Liver (tissue), 9 donors: Measurements from ENCODE around the gene SLC12A7. TPM values are rescaled to one million over a fixed set of nuclear protein-coding genes. Genes with fewer than 3 reads are reported as not detected.

Experiments
- DNase-seq: peaks from one replicate; pipeline ENCODE4 v3.0.0-alpha.2; 2017; ENCODE audit warnings: low spot score
- H3K27ac ChIP-seq, 2 donors: one replicate each; pipeline ENCODE4 v1.7.0; 2013; ENCODE audit warnings: inconsistent platforms in 2 of 2, low read length in 2 of 2, control low read depth in 1 of 2, low read depth in 1 of 2, mild to moderate bottlenecking in 1 of 2
- H3K27me3 ChIP-seq, 4 donors: one replicate each; pipeline versions ENCODE4 v1.6.1 to v1.7.0; 2013; ENCODE audit warnings: low read length in 3 of 4, inconsistent platforms in 1 of 4, mild to moderate bottlenecking in 1 of 4, moderate library complexity in 1 of 4; ENCODE audit not compliant: control insufficient read depth in 4 of 4, insufficient read depth in 4 of 4
- H3K36me3 ChIP-seq, 4 donors: one replicate each; pipeline versions ENCODE4 v1.6.1 to v1.7.0; 2013; ENCODE audit warnings: low read length in 3 of 4, mild to moderate bottlenecking in 3 of 4, low read depth in 1 of 4, moderate library complexity in 1 of 4; ENCODE audit not compliant: control insufficient read depth in 4 of 4, insufficient read depth in 3 of 4
- H3K4me1 ChIP-seq, 4 donors: one replicate each; pipeline versions ENCODE4 v1.6.1 to v1.7.0; 2013; ENCODE audit warnings: low read length in 3 of 4, mild to moderate bottlenecking in 3 of 4, moderate library complexity in 1 of 4; ENCODE audit not compliant: control insufficient read depth in 4 of 4, insufficient read depth in 4 of 4
- H3K4me3 ChIP-seq, 3 donors: one replicate each; pipeline versions ENCODE4 v1.6.1 to v1.7.0; 2013; ENCODE audit warnings: low read length in 3 of 3, control low read depth in 1 of 3, low read depth in 1 of 3, mild to moderate bottlenecking in 1 of 3
- H3K9ac ChIP-seq, 2 donors: one replicate each; pipeline ENCODE4 v1.7.0; 2013; ENCODE audit warnings: low read length in 2 of 2, mild to moderate bottlenecking in 2 of 2, moderate library complexity in 2 of 2, control low read depth in 1 of 2, low read depth in 1 of 2
- H3K9me3 ChIP-seq, 4 donors: one replicate each; pipeline versions ENCODE4 v1.6.1 to v1.7.0; 2013; ENCODE audit warnings: low read length in 3 of 4; ENCODE audit not compliant: control insufficient read depth in 4 of 4
- CTCF ChIP-seq: fragments of 150-350 bp; IDR thresholded peaks from 2 replicates; pipeline ENCODE4 v1.5.1; 2017; ENCODE audit warnings: improper control_type of control experiment, low read depth, low read length; ENCODE audit not compliant: missing input control
- EGR1 ChIP-seq, 2 donors: IDR thresholded peaks; 2 replicates each; pipeline ENCODE4 v1.6.1; 2016 to 2018; ENCODE audit warnings: antibody characterized with exemption in 2 of 2, low read depth in 2 of 2
- FOXA1 ChIP-seq: IDR thresholded peaks from 2 replicates; pipeline ENCODE4 v1.6.1; 2016; ENCODE audit warnings: antibody characterized with exemption
- FOXA2 ChIP-seq: IDR thresholded peaks from 2 replicates; pipeline ENCODE4 v1.6.1; 2016; ENCODE audit warnings: antibody characterized with exemption
- GABPA ChIP-seq, 2 donors: IDR thresholded peaks in 1 of 2; conservative IDR thresholded peaks in 1 of 2; 2 replicates each; pipeline ENCODE4 v1.6.1; 2016; ENCODE audit warnings: antibody characterized with exemption in 2 of 2, mild to moderate bottlenecking in 1 of 2, moderate library complexity in 1 of 2
- HNF4A ChIP-seq, 2 donors: conservative IDR thresholded peaks; 2 replicates each; pipeline ENCODE4 v1.6.1; 2016; ENCODE audit warnings: antibody characterized with exemption in 2 of 2, mild to moderate bottlenecking in 2 of 2
- HNF4G ChIP-seq: IDR thresholded peaks from 2 replicates; pipeline ENCODE4 v1.6.1; 2016; ENCODE audit warnings: antibody characterized with exemption
- JUND ChIP-seq, 2 donors: IDR thresholded peaks; 2 replicates each; pipeline ENCODE4 v1.6.1; 2016; ENCODE audit warnings: antibody characterized with exemption in 2 of 2
- NR2F2 ChIP-seq: IDR thresholded peaks from 2 replicates; pipeline ENCODE4 v1.6.1; 2016; ENCODE audit warnings: antibody characterized with exemption
- RAD21 ChIP-seq, 2 donors: IDR thresholded peaks; 2 replicates each; pipeline ENCODE4 v1.6.1; 2016; ENCODE audit warnings: antibody characterized with exemption in 2 of 2, mild to moderate bottlenecking in 2 of 2
- REST ChIP-seq: IDR thresholded peaks from 2 replicates; pipeline ENCODE4 v1.6.1; 2016; ENCODE audit warnings: antibody characterized with exemption, mild to moderate bottlenecking
- RXRA ChIP-seq, 2 donors: IDR thresholded peaks; 2 replicates each; pipeline ENCODE4 v1.6.1; 2017 to 2018; ENCODE audit warnings: antibody characterized with exemption in 2 of 2, mild to moderate bottlenecking in 1 of 2
- SP1 ChIP-seq: IDR thresholded peaks from 2 replicates; pipeline ENCODE4 v1.6.1; 2018; ENCODE audit warnings: antibody characterized with exemption, mild to moderate bottlenecking
- TAF1 ChIP-seq: conservative IDR thresholded peaks from 2 replicates; pipeline ENCODE4 v1.6.1; 2016; ENCODE audit warnings: antibody characterized with exemption, mild to moderate bottlenecking
- YY1 ChIP-seq: IDR thresholded peaks from 2 replicates; pipeline ENCODE4 v1.6.1; 2016; ENCODE audit warnings: antibody characterized with exemption, mild to moderate bottlenecking
- ZBTB33 ChIP-seq: IDR thresholded peaks from 2 replicates; pipeline ENCODE4 v1.6.1; 2016; ENCODE audit warnings: antibody characterized with exemption
- WGBS: extraction: QIAGEN DNeasy Blood & Tissue Kit; methylation state at CpG from one replicate; pipeline ENCODE4 v1.1.7; 2013; 5-methylcytosine and 5-hydroxymethylcytosine counted together
- polyA plus RNA-seq, 2 donors: library from polyadenylated mRNA; stranded (reverse) in 1 of 2; unstranded in 1 of 2; fragments of 200-250 nt in 1 of 2; fragments of >200 nt in 1 of 2; fragmentation: Nextera tagmentation in 1 of 2; extraction: Ambion mirVana in 1 of 2; gene quantifications; one replicate each; pipeline versions ENCODE4 v1.2.1 to v1.2.3, GENCODE V29; 2013 to 2015
- total RNA-seq, 2 donors: library from RNA; depleted of rRNA; stranded (reverse); fragments of >200 nt; gene quantifications; one replicate each; pipeline ENCODE4 v1.2.3, GENCODE V29; 2014
- TF ChIP-seq, protein P1 (sequence below): IDR thresholded peaks from 2 replicates; pipeline ENCODE4 v1.6.1; 2016; ENCODE audit warnings: antibody characterized with exemption
- TF ChIP-seq, protein P2 (sequence below): IDR thresholded peaks from 2 replicates; pipeline ENCODE4 v1.6.1; 2016; ENCODE audit warnings: antibody characterized with exemption
- donor health status: healthy.
- donor health status: healthy.
- donor health status: healthy.
- donor health status: healthy.
- donor health status: healthy.

SLC12A7 gene
- total and polyA plus RNA-seq, 4 donors = 12.3 to 64.2 (median 28.9) TPM

DNA sequence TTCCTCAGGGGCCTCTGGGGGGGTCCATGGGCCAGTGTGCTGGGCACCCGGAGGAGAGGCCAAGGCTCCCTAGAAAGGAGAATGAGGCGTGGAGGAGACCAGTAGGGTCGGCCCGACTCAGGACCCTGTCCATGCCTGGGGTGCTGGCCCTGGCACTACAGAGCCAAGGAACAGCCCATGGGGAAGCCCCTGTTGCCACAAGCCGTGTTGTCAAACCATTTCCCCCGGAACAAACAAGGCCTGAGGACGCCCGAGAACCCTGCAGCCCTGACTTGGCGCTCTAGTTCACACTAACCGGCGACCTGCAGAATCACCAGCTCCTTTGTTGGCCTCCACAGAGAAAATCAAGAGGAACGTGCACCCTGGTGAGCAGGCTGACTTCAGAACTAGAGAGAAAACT is 41.6 kb upstream of the SLC12A7 start:
- TF ChIP-seq YY1 (no peak), GABPA (IDR thresholded peaks at IDR 0.05 in 1 of 2, conservative IDR thresholded peaks at IDR 0.05 in 1 of 2) (no peak), EGR1 (IDR thresholded peaks at IDR 0.05; ENCODE audit: low read depth in 2 of 2) (no peak), RAD21 (IDR thresholded peaks at IDR 0.05) (no peak), FOXA1 (no peak), FOXA2 (no peak), RXRA (IDR thresholded peaks at IDR 0.05) (no peak), ZBTB33 (no peak), REST (no peak), CTCF (no peak), NR2F2 (no peak), HNF4G (no peak), SP1 (no peak), HNF4A (conservative IDR thresholded peaks at IDR 0.05) (no peak), JUND (IDR thresholded peaks at IDR 0.05) (no peak), TAF1 (no peak)
- TF ChIP-seq, protein P1, sequence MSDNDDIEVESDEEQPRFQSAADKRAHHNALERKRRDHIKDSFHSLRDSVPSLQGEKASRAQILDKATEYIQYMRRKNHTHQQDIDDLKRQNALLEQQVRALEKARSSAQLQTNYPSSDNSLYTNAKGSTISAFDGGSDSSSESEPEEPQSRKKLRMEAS = no peak
- TF ChIP-seq, protein P2, sequence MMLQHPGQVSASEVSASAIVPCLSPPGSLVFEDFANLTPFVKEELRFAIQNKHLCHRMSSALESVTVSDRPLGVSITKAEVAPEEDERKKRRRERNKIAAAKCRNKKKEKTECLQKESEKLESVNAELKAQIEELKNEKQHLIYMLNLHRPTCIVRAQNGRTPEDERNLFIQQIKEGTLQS = no peak
- H3K4me3 ChIP-seq = no peak overlapping the region
- no peak overlapping the region for H3K27ac ChIP-seq
- WGBS = 81% methylated on average over 12 of the region's 12 CpGs
- H3K36me3 ChIP-seq = no peaks in the 10 kb centered on the region
- H3K4me1 ChIP-seq = peaks cover 0 to 2% (median 0%) of the 10 kb centered on the region in 4 donors
- no peak overlapping the region for H3K9ac ChIP-seq
- peaks cover 0 to 4% (median 0%) of the 10 kb centered on the region in 4 donors for H3K27me3 ChIP-seq
- H3K9me3 ChIP-seq = no peaks in the 10 kb centered on the region
- no peak for DNase-seq
